HG02798 (cell line): ENCODE results near the gene NFYA.

Experiments
- ATAC-seq: cut with Tn5 transposase; IDR thresholded peaks from one replicate; pipeline ENCODE4 v1.9.1; 2021; ENCODE audit warnings: mild to moderate bottlenecking; ENCODE audit not compliant: unreplicated experiment, poor library complexity

NFYA gene

DNA sequence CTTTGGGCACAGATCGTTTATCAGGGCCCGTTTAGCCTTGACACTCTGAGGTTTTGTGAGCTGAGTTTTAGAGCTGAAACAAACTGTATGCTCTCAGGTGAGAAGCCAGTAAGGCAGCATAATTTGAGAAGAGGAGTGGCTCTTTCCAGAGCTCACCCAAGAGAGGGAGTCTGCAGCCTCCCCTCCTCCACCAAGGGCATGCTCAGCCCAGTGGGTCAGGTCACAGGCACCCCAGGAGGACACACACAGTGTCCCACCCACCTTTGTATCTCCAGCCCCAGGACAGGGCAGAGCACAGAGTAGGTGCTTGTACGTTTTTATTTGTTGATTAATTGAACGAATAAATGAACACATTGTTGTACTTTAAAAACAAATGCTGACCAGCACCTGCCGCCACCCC lies 27.1 kb upstream of the NFYA start:
- no peak for ATAC-seq

DNA sequence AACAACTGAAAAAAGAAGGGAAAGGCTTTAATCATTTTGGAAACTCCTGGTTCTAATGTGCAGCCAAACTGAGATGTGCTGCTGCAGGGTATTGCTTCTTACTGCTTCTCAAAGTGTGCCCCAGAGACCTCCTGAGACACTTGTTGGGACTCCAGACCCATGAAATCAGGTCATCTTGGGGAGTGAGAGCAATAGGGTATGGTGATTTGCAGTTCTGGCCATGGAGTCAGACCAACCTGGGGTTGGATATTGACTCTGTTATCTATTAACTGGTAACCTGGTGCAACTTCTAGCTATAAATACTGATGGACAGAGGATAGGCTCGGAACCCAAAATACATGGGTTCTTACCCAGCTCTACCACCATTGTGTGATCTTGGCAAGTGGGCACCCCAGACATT lies 26.7 kb upstream of the NFYA start:
- no peak for ATAC-seq

DNA sequence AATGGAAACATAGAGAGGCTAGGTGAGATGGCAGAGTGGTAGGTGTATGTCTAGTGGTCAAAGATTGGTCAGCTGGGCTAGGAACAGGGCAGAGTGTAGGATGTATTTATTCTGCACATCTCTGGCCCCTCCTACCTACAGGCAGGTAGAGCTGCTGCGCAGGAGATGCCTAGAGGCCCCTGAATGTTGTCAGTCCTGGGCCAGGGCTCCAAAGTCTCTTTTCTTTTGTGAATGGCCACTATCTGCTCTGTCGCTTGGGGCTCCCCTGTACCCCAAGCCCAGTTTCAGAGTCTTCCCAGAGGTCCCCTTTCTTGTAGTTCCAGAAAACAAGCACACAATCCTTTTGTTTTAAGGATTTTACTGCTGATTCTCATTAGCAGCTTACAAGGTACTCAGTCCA lies 25.5 kb upstream of the NFYA start:
- ATAC-seq = no peak

DNA sequence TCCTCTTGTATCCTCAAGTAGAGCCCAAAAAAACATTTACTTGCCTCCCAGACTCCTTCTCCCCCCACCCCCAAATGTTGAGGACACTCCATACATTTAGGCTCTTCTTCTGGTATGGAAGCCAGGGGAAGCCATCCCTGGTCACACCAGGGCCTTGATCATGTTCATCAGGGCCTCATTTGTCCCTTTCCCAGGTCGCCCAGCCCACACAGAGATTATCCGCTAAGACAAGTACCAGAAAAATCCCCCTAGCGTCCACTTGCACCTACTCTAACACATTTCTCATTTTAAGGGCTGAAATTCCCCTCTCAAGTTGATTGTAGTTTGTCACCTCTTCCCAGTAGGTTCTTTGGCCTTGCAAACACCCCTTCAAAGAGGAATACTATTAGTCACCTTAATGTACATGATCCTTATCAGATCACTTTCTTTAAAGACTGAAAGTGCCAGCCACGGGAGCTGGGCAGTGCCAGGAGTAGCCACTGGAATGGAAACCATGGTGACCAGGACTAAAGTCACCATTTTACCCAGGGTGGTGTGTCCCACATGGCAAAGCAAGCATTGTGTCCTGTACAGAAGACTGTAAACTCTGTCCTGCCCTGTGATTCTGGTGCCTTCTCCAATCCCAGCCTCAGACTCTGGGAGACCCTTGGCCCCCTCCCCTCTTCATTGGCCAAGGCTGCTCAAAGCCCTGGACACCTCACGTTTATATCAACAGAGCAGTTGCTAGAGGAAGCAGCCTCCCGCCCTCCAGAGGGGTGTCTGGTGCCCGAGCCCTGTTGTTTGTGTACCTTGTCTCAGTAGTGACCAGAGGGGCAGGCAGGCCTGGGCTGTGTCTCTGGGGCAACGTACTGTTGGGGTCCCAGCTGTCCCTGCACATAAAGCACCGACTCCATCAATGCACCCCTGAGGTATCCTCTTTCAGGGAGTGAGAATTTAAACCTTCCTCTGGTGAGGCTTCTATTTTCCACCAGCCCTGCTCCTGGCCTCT lies 24.7 kb upstream of the NFYA start:
- no peak for ATAC-seq

DNA sequence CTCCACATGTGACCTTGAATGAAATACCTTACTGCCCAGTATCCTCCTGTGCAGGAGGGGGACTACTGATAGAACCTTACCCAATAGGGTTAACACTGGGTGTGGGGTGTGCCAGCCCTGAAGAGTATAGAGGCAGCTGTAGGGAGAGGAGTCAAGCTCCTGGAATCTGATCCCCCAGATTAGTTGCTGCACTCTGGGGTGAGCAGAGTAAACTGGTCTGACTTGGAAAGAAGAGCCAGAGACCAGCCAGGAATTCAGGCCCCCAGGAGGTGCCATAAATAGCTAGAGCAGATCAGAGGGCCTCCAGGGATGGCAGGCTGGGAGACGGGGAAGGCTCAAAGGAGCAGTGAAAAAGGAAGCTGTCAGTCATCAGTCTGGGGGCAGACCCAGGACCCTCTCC lies 23.3 kb upstream of the NFYA start:
- no peak for ATAC-seq

DNA sequence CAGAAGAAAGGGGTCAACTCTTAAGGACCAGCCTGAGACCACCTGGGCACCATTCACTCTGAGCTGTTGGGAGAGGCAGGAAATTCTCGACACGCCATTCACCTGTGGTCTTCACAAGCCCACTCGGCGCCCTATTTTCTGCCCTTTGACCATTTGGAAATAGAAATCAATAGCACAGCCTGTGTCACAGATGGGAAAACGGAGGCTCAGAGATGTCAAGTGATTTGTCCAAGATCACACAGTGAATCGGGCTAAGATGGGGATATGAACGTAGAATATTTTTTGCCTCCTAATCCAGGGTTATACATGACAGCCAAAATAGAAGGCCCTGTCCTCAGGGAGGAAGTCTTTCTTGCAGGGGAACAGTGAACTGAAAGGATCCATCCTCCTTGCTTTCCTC lies 22.8 kb upstream of the NFYA start:
- no peak for ATAC-seq

DNA sequence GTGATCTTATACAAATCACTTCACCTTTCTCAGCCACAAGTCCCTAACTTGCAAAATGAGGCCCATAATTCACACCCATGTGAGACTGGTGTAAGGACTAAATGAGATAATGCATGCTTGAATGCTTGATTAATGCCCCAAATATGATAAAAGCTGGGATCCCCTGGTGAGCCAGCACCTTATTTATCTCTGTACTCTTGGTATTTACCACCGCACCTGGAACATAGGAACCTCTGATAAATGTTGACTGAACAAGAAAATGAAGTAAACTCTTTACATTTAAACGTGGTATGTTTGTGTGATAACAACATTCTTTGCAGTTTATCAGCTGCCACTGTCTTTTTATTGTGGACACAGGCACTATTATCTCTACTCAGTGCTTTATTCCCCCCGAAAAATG lies 22.2 kb upstream of the NFYA start:
- no peak for ATAC-seq

DNA sequence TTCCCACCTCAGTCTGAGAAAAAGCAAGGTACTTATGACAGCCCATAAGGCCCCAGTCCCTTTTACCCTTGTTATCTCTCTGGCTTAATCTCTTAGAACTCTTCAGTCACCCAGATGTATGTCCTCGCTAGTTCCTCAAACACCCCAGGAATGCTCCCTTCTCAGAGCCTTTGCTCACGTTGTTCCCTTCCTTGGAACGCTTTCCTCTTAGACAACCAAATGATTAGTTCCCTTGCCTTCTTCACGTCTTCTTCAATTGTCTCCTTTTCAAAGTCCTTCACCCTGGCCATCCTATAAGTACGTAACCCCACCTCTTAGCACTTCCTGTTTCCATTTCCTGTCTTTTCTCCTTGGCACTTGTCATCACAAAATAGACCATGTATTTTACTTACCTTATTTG lies 20.9 kb upstream of the NFYA start:
- ATAC-seq = no peak

DNA sequence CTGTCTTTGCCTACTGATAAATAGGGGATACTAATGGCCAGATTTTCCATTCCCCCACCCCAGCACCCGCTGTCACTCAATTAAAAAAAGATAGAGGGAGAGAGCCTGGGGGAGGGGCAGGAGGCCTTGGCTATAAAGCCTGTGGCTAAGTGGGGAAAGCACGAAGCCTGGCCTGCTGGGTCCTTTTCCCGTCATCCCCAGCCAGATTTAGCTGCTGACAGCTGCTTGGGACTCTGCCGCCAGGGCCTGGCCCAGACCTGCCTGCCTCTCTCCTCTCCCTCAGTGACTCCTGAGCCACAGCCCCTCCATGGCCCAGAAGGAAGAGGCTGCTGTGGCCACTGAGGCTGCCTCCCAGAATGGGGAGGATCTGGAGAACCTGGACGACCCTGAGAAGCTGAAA lies 19.7 kb upstream of the NFYA start, which contains the start of gene APOBEC2:
TSS of gene APOBEC2 (plus strand) at position 162 of the 400 bp plus-strand sequence. CDS start at position 308, 146 bp downstream.
- no peak for ATAC-seq

DNA sequence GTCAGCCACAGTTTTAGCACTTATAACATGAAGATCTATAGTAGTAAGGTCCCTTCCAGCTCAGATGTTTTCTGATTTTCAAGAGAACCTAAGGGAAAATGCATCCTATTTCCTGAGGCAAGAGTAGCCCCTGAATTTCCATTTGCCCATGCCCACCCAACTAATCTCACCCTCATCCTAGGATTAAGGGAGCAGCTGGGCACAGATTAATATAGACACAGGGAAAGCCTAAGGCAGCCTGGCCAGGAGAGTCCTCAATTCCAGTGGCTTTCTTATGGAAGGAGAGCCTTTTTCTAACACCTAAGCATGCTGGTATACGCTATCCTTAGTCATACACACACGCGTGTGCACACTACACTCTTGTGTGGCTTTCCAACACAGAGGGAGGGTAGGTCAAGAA lies 18.3 kb upstream of the NFYA start:
- no peak for ATAC-seq

DNA sequence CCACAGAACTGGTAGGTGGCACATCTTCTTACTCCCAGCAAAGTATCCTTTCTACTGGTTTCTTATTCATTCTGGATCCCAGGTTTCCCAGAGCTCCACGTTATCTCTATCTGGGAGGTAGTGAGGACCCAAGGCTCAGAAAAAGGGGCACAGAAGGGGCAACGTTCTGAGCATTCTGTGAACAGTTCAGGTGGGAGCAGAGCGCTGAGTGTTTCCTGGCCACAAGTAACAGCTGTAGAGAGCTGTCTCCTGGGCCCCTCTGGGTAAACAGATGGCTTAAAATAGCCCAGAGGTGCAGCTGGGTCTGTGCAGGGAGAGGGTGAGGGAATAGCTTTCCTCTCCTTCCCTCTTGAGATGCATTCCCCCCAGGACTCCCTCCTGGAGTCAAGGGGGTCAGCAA lies 17.6 kb upstream of the NFYA start:
- no peak for ATAC-seq

DNA sequence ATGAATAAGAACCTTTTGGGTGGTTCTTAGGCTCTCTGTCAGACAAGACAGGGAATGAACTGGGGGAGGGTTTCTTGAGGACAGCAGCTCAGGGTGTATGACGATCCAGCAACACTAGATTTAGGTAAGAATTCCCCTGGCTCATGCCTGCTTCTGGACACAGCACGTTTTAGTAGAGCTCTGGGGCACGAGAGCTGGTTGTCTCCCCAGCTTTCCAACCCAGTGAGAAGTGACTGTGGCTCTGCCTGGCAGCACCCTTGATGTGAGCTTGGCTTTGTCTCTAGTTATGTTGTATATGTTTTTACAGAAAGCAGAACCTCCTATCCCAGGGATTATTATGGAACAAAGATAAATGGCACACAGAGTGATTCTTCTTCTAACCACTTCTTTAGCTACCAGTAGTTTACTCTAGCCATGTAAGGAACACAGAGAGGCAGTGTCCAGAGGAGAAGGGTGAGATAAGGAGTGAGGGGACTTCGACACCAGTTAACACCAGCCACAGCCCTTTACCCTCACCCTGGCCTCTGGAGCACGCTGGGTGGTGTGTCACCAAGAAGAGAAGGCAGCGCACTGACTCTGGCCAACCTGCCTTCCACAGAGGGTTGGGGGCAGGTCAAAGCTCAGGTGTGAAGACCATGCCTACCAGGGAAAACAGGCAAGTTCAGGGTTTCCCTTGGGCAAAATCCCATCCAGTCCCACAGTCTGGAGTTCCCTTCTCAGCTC lies 15.8 kb upstream of the NFYA start:
- ATAC-seq = no peak

DNA sequence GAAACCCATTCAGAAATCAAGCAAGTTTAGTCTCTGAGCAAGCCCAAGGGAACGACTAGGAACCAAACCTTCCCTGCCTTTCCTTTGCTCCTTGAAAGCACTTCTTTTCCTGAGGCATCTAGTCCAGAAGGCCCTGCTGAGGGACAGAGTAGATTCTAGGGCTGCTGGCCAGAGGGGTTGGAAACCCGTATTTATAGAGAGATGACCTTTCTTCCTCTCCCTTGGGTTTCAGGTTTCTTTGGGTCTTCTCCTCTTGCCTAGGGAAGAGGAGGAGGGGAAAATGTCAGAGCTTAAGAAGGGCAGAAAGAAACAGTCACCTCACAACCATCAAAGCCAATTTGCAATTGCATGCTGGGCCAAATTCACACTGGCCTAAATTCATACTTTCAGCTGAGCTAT lies 14.0 kb upstream of the NFYA start:
- no peak for ATAC-seq

DNA sequence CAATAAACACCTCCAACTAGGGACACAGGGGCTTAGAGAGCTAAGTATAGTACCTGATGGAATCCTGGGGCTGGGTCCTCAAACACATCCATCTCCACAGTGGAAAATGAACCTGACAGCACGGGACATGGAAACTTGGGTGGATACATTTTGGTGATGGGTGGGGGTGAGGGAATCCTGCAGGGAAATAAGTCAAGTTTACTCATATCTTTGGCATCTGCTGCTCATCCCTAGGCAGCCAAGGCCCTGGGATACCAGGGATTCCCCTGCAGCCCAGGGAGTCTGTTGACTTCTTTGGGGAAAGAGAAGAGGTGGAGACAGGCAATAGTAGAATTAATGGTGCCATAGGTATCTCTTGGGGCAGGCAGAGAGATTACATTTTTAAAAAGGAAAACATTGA lies 13.2 kb upstream of the NFYA start:
- ATAC-seq = no peak

DNA sequence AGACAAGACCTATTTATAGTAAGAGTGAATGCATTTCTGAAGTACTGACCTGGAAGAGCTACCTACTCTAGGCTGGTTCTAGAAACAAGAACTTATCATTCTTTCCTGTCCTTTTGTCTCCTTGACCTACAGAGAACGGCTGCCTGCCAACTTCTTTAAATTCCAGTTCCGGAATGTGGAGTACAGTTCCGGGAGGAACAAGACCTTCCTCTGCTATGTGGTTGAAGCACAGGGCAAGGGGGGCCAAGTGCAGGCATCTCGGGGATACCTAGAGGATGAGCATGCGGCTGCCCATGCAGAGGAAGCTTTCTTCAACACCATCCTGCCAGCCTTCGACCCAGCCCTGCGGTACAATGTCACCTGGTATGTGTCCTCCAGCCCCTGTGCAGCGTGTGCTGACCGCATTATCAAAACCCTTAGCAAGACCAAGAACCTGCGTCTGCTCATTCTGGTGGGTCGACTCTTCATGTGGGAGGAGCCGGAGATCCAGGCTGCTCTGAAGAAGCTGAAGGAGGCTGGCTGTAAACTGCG lies 11.5 kb upstream of the NFYA start:
- ATAC-seq = no peak

DNA sequence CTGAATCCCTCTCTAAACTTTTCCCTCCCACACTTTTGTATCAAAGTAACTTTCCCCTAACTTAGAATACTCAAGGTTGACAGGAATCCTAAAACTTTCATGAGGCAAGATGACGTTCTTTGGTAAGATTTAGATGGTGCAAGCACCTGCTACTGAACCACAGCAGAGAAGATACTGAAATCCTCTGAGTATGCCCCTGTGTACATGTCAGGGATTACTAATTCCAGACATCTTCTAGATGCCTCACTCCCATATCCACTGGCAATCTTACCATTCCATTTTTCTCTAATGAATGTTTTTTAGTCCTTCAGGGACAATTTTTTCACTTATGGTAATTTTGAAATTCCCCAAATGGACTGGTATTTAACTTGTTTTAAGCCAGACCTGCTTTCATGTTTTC lies 10.7 kb upstream of the NFYA start:
- no peak for ATAC-seq

DNA sequence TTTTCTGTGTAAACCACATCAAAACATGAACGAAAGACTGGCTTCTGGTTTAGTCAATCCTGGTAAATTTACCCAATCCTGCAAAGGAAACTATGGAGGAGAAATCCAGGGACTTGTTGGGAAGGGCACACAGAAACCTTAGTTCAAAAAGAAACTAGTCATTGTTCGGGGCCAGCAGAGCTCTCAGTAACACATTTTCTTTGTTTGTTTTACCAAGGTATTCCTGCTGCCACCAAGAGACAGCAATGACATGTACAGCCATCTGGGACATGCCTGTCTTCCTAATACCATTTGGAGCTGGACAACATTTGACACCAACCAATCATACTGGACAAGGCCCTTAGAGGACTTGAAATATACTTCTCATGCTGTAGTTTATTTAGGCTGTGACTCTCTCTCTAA lies 8.9 kb upstream of the NFYA start:
- ATAC-seq = no peak

DNA sequence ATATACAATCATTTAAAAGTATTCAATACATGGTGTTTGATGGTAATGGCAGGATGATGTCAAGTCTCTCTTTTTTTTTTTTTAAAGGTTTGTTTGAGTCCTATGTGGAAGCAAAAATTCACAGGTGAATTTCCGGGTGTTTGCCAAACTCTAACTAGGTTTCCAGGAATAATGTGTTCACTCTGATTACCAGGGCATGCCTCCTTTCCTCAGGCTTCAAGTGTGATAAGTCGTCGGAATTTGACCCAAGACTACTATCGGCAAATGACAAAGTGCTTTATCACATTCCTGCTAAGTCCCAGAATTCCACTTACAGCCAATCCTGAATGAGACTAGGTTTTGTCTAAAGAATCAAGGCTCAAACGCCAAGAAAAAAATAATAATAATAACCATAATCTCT lies 7.9 kb upstream of the NFYA start:
- no peak for ATAC-seq

DNA sequence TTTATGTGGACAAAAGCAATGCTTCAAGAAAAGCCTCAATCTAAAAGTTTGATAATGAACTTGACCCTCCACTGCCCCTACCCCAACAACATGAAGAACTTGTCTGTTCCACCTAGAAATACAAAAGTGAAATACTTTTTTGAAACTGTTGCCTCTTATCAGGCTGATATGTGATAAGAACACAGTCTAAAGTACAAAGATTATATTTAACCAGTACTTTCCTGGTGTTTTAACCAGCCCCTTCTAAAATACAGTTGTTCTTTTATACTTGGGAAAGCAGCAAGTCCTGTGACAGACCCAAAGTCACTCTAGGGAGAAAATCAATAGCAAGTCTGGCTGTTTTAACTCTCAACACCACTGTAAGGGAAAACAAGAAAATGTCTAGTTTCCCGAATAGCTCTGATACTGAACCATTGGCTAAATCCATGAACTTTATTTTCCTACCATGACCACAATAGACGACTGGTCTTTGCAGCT lies 7.2 kb upstream of the NFYA start:
- ATAC-seq = no peak

DNA sequence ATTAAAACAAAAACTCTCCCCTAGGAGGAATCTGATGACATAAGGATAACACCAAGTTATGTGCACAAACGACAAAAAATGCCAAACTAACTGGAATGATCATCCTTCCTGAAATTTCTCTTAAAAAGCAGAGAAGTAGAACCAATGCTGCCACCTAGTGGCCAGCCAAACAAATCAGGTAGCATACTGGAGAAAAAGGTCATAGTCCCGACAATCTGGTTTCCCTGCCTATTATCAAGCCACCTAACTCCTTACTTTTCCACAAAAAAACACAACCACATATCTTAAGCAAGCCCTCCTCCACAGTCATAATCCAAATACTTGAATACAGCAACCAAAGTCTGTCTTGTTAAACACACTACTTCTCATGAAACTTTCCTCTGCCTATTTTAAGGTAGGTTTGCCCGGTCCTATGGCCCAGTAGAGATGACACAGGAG lies 5.9 kb upstream of the NFYA start:
- ATAC-seq = no peak

DNA sequence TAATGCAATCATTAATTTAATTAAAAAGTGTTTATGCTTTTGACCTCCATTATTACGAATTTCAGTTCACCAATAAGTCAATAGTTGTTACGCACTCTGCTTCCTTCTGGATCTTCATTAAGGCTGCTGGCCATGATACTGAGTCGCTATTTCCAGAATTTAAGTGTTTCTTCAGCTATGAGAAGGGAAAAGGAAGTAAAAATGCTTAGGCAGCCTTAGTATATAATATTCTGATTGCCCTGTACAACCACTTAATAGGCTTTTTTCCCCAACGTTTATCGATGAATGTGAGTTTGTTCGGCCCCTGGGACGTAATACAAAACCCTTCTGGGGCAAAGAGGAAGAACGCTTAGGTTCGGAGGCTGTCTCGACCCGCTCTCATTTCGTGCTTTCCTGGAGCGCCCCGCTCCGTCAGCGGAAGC lies 1.3 kb upstream of the NFYA start:
- no peak for ATAC-seq
